Tibial artery (tissue), 4 donors: ENCODE measurements around the gene PBX1.
A peak's percentile ranks its signal among the peaks of the same experiment; 100 is the strongest.

Source experiments
- DNase-seq, 2 donors: peaks; one replicate each; pipeline ENCODE4 v3.0.0-alpha.2; 2019
- H3K27ac ChIP-seq, 2 donors: fragments of 200-600 bp; sonication (generic) in 1 of 2; 1 replicate in 1 of 2; 2 replicates in 1 of 2; pipeline ENCODE4 v1.5.1; 2018 to 2019; ENCODE audit warnings: mild to moderate bottlenecking in 1 of 2
- H3K27me3 ChIP-seq, 2 donors: fragments of 200-600 bp; sonication (generic) in 1 of 2; one replicate each; pipeline versions ENCODE4 v1.5.1 to v1.6.0; 2016 to 2019
- H3K36me3 ChIP-seq, 3 donors: fragments of 200-600 bp; sonication (generic) in 2 of 3; one replicate each; pipeline ENCODE4 v1.5.1; 2016 to 2019; ENCODE audit warnings: mild to moderate bottlenecking in 2 of 3
- H3K4me1 ChIP-seq, 4 donors: fragments of 200-600 bp; sonication (generic) in 2 of 4; 1 replicate in 3 of 4; 2 replicates in 1 of 4; pipeline ENCODE4 v1.5.1; 2016 to 2019
- H3K4me3 ChIP-seq, 2 donors: fragments of 200-600 bp; sonication (generic) in 1 of 2; 1 replicate in 1 of 2; 2 replicates in 1 of 2; pipeline ENCODE4 v1.5.1; 2018 to 2019; ENCODE audit warnings: mild to moderate bottlenecking in 2 of 2
- H3K9me3 ChIP-seq, 3 donors: fragments of 200-600 bp; sonication (generic) in 1 of 3; one replicate each; pipeline ENCODE4 v1.5.1; 2016 to 2019
- CTCF ChIP-seq, 2 experiments: fragments of 200-600 bp in 1 of 2; fragments of 450-650 bp in 1 of 2; IDR thresholded peaks; one replicate each; pipeline ENCODE4 v1.5.1; 2017 to 2019; ENCODE audit warnings: antibody characterized with exemption in 2 of 2, mild to moderate bottlenecking in 1 of 2, moderate library complexity in 1 of 2
- intact Hi-C: fragments of 100-400 bp; cut with DNase I; formaldehyde crosslinking; loops from one replicate; pipeline ENCODE4 v1.15.0; 2023; ENCODE audit warnings: low total_unique reads

Gene PBX1

GRCh38 chr1:164633997-164634396 is 75.0 kb downstream of the PBX1 start:
- Histone ChIP-seq H3K36me3 (no peaks in the 10 kb centered on the region), H3K4me1 (peaks cover 0 to 65% (median 34%) of the 10 kb centered on the region in 4 donors), H3K4me3 (no peak overlapping the region), H3K9me3 (no peaks in the 10 kb centered on the region), H3K27me3 (no peaks in the 10 kb centered on the region), H3K27ac (no peak overlapping the region)
- no peak for TF ChIP-seq CTCF (IDR thresholded peaks at IDR 0.05)
- intact Hi-C loops, result loop anchor here (10.0 kb wide), 1 partner anchor 151 kb away; no protein-coding TSS in a partner anchor
- DNase-seq, result no peak

GRCh38 chr1:164635059-164635802 is 76.2 kb downstream of the PBX1 start:
- no peak overlapping the region for H3K4me3 ChIP-seq
- no peaks in the 10 kb centered on the region for H3K36me3 ChIP-seq
- no peak for TF ChIP-seq CTCF (IDR thresholded peaks at IDR 0.05)
- intact Hi-C loops, result loop anchor here (10.0 kb wide), 1 partner anchor 150 kb away; no protein-coding TSS in a partner anchor
- no peaks in the 10 kb centered on the region for H3K27me3 ChIP-seq
- H3K27ac ChIP-seq, result no peak overlapping the region
- H3K9me3 ChIP-seq, result no peaks in the 10 kb centered on the region
- peaks cover 0 to 67% (median 34%) of the 10 kb centered on the region in 4 donors for H3K4me1 ChIP-seq
- DNase-seq, result no peak

- Histone ChIP-seq H3K36me3 (no peaks in the 10 kb centered on the region), H3K4me3 (no peak overlapping the region), H3K4me1 (peaks cover 0 to 73% (median 37%) of the 10 kb centered on the region in 4 donors), H3K27ac (peak overlapping the region; percentile 50 to 52), H3K9me3 (no peaks in the 10 kb centered on the region), H3K27me3 (no peaks in the 10 kb centered on the region)
- no peak for DNase-seq
- intact Hi-C loops, result loop anchor here (10.0 kb wide), 1 partner anchor 149 kb away; no protein-coding TSS in a partner anchor
- TF ChIP-seq CTCF (IDR thresholded peaks at IDR 0.05), result no peak
These were observed 77.1 kb downstream of the PBX1 start for GRCh38 chr1:164635803-164636731.

GRCh38 chr1:164636757-164637156 is 77.8 kb downstream of the PBX1 start:
- peaks cover 0 to 75% (median 44%) of the 10 kb centered on the region in 4 donors for H3K4me1 ChIP-seq
- H3K36me3 ChIP-seq, result no peaks in the 10 kb centered on the region
- H3K27me3 ChIP-seq, result no peaks in the 10 kb centered on the region
- intact Hi-C loops, result loop anchor here (10.0 kb wide), 1 partner anchor 148 kb away; no protein-coding TSS in a partner anchor
- peak overlapping the region; percentile 50 to 52 for H3K27ac ChIP-seq
- H3K9me3 ChIP-seq, result no peaks in the 10 kb centered on the region
- no peak for DNase-seq
- H3K4me3 ChIP-seq, result no peak overlapping the region
- no peak for TF ChIP-seq CTCF (IDR thresholded peaks at IDR 0.05)

GRCh38 chr1:164637461-164638375 is 78.7 kb downstream of the PBX1 start:
- no peaks in the 10 kb centered on the region for H3K9me3 ChIP-seq
- peak overlapping the region; percentile 50 to 52 for H3K27ac ChIP-seq
- no peaks in the 10 kb centered on the region for H3K27me3 ChIP-seq
- peaks cover 0 to 79% (median 43%) of the 10 kb centered on the region in 4 donors for H3K4me1 ChIP-seq
- DNase-seq, result peak; percentile 51 to 80
- intact Hi-C loops, result loop anchor here (10.0 kb wide), 1 partner anchor 147 kb away; no protein-coding TSS in a partner anchor
- H3K36me3 ChIP-seq, result no peaks in the 10 kb centered on the region
- no peak for TF ChIP-seq CTCF (IDR thresholded peaks at IDR 0.05)
- H3K4me3 ChIP-seq, result no peak overlapping the region
